ENCODE measurements around the gene SLC51B. TPM values are rescaled to one million over a fixed set of nuclear protein-coding genes. Genes with fewer than 3 reads are reported as not detected.

Gene SLC51B
- 12.4 to 18.4 TPM (median 14.3 TPM) in 5 replicates for total RNA-seq (2022; extraction: Qiagen RNA extraction; ENCODE audit: low read depth)

DNA sequence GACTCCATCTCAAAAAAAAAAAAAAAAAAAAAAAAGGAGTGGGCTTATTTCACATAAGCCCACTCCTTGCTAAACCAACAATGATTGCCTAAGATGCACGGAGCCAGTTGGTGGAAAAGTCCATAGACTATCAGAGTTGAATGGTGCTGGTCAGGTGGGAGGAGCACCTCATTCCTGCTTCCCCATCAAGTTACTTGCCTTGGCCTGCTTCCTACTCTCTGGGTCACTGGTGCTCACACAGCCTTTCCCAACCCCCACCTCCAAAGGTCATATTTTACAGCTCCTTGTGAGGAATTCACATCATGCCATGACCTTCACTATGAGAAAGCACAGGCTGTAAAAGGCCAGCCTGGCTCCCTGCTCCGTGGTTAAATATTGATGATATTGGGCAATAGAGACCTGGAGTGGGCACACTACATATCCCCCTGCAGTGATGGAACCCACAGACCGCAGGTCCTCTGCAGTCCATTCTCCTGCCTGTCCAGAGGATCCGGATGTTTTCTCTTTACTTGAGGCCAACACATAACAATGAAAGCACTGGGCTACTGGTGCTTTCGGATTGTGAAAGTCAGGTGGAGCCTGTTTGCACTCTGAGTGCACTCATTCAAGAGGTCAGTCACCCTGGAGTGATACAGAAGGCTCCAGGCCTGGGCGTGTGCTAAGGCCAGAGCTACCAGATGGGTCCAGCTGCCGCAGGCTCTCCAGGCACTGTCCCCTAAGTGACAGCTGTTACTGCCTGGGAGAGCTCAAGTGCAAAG, at the start of gene SLC51B:
Gene SLC51B, plus strand, starts transcription at position 664 of the 758 bp plus-strand sequence. CDS start 4,618 bp downstream, outside the sequence.

DNA sequence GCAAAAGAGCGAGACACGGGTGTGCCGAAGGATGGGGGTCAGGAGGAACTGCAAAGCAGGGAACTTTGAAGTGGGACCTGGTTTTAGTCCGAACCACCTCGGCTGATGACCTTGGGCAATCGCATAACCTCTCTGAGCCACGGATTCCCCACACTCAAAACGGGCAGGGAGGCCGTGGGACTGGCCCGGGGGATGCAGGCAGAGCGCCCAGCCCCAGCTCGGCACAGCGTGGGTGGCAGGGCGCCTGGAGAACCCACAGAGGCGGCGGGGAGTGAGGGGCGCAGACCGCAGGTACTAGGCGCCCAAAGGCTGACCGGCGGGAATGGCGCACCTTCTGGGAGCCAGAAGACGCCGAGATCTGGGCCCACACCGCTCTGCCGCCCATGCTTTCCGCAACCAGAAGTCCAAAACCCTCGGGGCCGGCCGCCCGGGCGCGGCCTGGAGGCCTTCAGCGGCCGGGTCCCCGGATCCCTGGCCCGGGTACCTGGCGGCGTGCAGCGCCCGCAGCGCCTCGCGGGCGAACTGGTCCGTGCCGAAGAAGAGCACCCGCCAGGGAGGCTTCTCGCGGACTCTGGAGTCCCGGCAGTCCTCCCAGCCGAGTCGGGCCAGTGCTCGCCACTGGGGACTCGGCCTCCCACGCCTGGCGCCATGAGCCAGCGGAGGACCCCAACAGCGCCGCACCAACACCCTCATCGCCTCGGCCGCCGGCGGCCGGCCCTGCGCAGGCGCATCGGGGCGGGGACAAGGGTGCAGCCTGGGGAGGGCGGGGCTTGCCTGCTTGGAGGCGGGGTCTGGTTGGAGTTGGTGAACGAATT, 16.1 kb upstream of the SLC51B start, which contains the start of gene MTFMT:
Gene MTFMT, minus strand, starts transcription at position 719 of the 815 bp plus-strand sequence. Its CDS starts 26 bp downstream, at position 693.

DNA sequence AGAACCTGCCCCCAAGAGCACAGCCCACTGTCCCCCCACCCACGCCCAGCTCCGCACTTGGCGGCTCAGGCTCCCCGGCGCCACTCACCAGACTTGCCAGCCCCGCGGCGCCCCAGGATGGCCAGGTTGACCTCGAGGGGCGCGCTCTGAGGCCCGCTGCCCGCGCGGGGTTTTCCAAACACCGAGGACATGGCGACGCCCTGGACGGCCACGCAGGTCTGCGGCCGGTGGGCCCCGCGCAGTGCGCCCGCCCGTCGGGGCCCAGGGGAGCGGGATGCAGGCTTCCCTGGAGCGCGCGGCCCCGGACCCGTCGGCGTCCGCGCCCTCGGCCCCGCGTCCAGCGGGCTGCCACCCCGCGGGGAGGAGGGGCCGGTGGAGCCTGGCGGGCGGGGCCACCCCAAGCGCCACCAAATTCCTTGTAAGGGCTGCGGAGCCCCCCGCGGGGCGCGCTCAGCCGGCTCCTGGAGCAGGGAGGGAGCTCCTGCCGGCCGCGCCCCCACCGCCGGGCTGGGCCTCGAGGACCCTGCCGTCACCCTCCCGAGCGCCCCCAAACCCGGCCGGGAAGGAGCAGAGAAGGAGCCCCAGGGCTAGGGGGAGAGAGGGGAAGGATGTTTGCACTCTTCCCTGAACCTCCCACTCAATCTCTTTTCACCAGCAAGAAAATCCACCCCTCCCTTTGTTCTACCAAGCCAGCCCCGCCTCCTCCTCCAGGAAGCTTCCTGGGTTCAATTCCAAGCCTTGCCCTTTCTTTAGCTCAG, 22.6 kb downstream of the SLC51B start, which contains the start of gene RASL12:
Gene RASL12, minus strand, starts transcription at position 347 of the 758 bp plus-strand sequence. Its CDS starts 156 bp downstream, at position 191.

DNA sequence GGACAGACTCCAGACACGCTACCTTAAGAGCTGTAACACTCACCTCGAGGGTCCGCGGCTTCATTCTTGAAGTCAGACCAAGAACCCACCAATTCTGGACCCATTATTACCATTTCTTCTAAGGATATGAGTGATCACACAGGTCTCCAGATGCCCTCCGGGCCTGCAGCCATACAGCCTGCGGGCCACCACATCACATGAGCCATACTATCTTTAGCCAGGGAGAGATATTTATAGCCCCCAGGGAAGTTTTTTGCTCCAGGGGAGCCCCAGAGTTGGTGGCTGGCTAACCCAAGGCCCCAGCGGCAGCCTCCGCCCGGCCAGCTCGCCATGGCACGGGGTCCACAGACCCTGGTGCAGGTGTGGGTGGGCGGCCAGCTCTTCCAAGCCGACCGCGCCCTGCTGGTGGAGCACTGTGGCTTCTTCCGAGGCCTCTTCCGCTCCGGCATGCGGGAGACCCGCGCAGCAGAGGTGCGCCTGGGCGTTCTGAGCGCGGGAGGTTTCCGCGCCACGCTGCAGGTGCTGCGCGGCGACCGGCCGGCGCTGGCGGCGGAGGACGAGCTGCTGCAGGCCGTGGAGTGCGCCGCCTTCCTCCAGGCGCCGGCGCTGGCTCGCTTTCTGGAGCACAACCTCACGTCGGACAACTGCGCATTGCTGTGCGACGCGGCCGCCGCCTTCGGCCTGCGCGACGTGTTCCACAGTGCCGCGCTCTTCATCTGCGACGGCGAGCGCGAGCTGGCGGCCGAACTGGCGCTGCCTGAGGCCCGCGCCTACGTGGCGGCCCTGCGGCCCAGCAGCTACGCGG, 31.5 kb downstream of the SLC51B start, which contains the start of gene KBTBD13:
Gene KBTBD13, plus strand, starts transcription at position 261 of the 805 bp plus-strand sequence. Its CDS starts 70 bp downstream, at position 331.

Other genes with a start within 250 kb of the SLC51B start
- 12.7 to 22.4 TPM (median 18.7 TPM) in 5 replicates for gene PIF1, start 219.7 kb upstream of the SLC51B start, total RNA-seq (2022; extraction: Qiagen RNA extraction; ENCODE audit: low read depth)
- 5.0 to 6.4 TPM (median 5.6 TPM) in 5 replicates for gene PLEKHO2, start 203.5 kb upstream of the SLC51B start, total RNA-seq (2022; extraction: Qiagen RNA extraction; ENCODE audit: low read depth)
- gene ANKDD1A, start 133.5 kb upstream of the SLC51B start, total RNA-seq (2022; extraction: Qiagen RNA extraction; ENCODE audit: low read depth) = 1.0 to 1.7 TPM (median 1.4 TPM) in 5 replicates
- gene SPG21, start 55.5 kb upstream of the SLC51B start, total RNA-seq (2022; extraction: Qiagen RNA extraction; ENCODE audit: low read depth) = 104 to 135 TPM (median 127 TPM) in 5 replicates
- 24.1 to 33.3 TPM (median 27.4 TPM) in 5 replicates for gene MTFMT, start 15.7 kb upstream of the SLC51B start, total RNA-seq (2022; extraction: Qiagen RNA extraction; ENCODE audit: low read depth)
- gene RASL12, start 22.6 kb downstream of the SLC51B start, total RNA-seq (2022; extraction: Qiagen RNA extraction; ENCODE audit: low read depth) = 0.09 to 0.15 TPM (median 0.12 TPM) in 5 replicates
- not detected in 5 replicates for gene KBTBD13, start 31.4 kb downstream of the SLC51B start, total RNA-seq (2022; extraction: Qiagen RNA extraction; ENCODE audit: low read depth)
- gene UBAP1L, start 69.8 kb downstream of the SLC51B start, total RNA-seq (2022; extraction: Qiagen RNA extraction; ENCODE audit: low read depth) = 0.48 to 1.3 TPM (median 0.99 TPM) in 5 replicates
- 21.6 to 31.2 TPM (median 30.0 TPM) in 5 replicates for gene PDCD7, start 88.4 kb downstream of the SLC51B start, total RNA-seq (2022; extraction: Qiagen RNA extraction; ENCODE audit: low read depth)
- 41.1 to 61.7 TPM (median 52.7 TPM) in 5 replicates for gene CLPX, start 140.0 kb downstream of the SLC51B start, total RNA-seq (2022; extraction: Qiagen RNA extraction; ENCODE audit: low read depth)
- gene CILP, start 166.1 kb downstream of the SLC51B start, total RNA-seq (2022; extraction: Qiagen RNA extraction; ENCODE audit: low read depth) = 0.04 to 0.09 TPM (median 0.05 TPM) in 5 replicates
- gene PARP16, start 241.5 kb downstream of the SLC51B start, total RNA-seq (2022; extraction: Qiagen RNA extraction; ENCODE audit: low read depth) = 9.1 to 11.1 TPM (median 9.9 TPM) in 5 replicates

All from A549 treated with RU486 at 1 μM for 4 hours (cell line).